HG03196 (cell line): Measurements from ENCODE around the gene SND1.

ENCODE experiments used
- ATAC-seq: cut with Tn5 transposase; IDR thresholded peaks from one replicate; pipeline ENCODE4 v1.9.1; 2021; ENCODE audit not compliant: unreplicated experiment

Gene SND1

GRCh38 chr7:127682140-127682539 lies 30.1 kb downstream of the SND1 start:
- no peak for ATAC-seq

- ATAC-seq = peak; percentile 75
Observed at GRCh38 chr7:127683776-127684681, 32.0 kb downstream of the SND1 start.

GRCh38 chr7:127689194-127689772 lies 37.3 kb downstream of the SND1 start:
- ATAC-seq = no peak

GRCh38 chr7:127690337-127690736 lies 38.3 kb downstream of the SND1 start:
- no peak for ATAC-seq

- no peak for ATAC-seq
Observed at GRCh38 chr7:127690806-127691205, 38.8 kb downstream of the SND1 start.

GRCh38 chr7:127692200-127692599 lies 40.2 kb downstream of the SND1 start:
- no peak for ATAC-seq

- no peak for ATAC-seq
Observed at GRCh38 chr7:127699853-127700252, 47.9 kb downstream of the SND1 start.

GRCh38 chr7:127702052-127702652 lies 50.2 kb downstream of the SND1 start:
- ATAC-seq = no peak

GRCh38 chr7:127702938-127703337 lies 50.9 kb downstream of the SND1 start:
- ATAC-seq = no peak

- no peak for ATAC-seq
Observed at GRCh38 chr7:127704211-127704610, 52.2 kb downstream of the SND1 start.

- ATAC-seq = no peak
Observed at GRCh38 chr7:127705461-127705959, 53.5 kb downstream of the SND1 start.

GRCh38 chr7:127706766-127707165 lies 54.8 kb downstream of the SND1 start:
- ATAC-seq = no peak

GRCh38 chr7:127708201-127708600 lies 56.2 kb downstream of the SND1 start:
- ATAC-seq = no peak

- no peak for ATAC-seq
Observed at GRCh38 chr7:127708788-127709187, 56.8 kb downstream of the SND1 start.

- no peak for ATAC-seq
Observed at GRCh38 chr7:127710635-127711034, 58.6 kb downstream of the SND1 start.

- no peak for ATAC-seq
Observed at GRCh38 chr7:127711872-127712271, 59.9 kb downstream of the SND1 start.

- ATAC-seq = no peak
Observed at GRCh38 chr7:127713006-127713405, 61.0 kb downstream of the SND1 start.

GRCh38 chr7:127713758-127714157 lies 61.8 kb downstream of the SND1 start:
- no peak for ATAC-seq

GRCh38 chr7:127715272-127715671 lies 63.3 kb downstream of the SND1 start:
- ATAC-seq = no peak

GRCh38 chr7:127715901-127716300 lies 63.9 kb downstream of the SND1 start:
- no peak for ATAC-seq

GRCh38 chr7:127717502-127718339 lies 65.7 kb downstream of the SND1 start:
- no peak for ATAC-seq
